Lower lobe of right lung (tissue), 2 donors: Measurements from ENCODE around the gene IMP4. TPM values are rescaled to one million over a fixed set of nuclear protein-coding genes. Genes with fewer than 3 reads are reported as not detected.

Experiments
- ATAC-seq, 2 donors: fragments of 200-7000 bp; cut with Tn5 transposase; one replicate each; pipeline ENCODE4 v1.9.1; 2020 to 2022; ENCODE audit warnings: mild to moderate bottlenecking in 2 of 2, moderate library complexity in 2 of 2
- DNase-seq: peaks from one replicate; pipeline ENCODE4 v3.0.0-alpha.2; 2020
- H3K27ac ChIP-seq: fragments of 200-600 bp; one replicate; pipeline ENCODE4 v1.8.0; 2022
- H3K27me3 ChIP-seq: fragments of 200-600 bp; one replicate; pipeline ENCODE4 v1.8.0; 2022; ENCODE audit warnings: low read depth
- H3K36me3 ChIP-seq: fragments of 200-600 bp; one replicate; pipeline ENCODE4 v1.8.0; 2022; ENCODE audit warnings: mild to moderate bottlenecking
- H3K4me1 ChIP-seq: fragments of 200-600 bp; one replicate; pipeline ENCODE4 v1.8.0; 2022
- H3K4me3 ChIP-seq: fragments of 200-600 bp; one replicate; pipeline ENCODE4 v1.8.0; 2022; ENCODE audit warnings: mild to moderate bottlenecking
- H3K9me3 ChIP-seq: fragments of 200-600 bp; one replicate; pipeline ENCODE4 v1.8.0; 2022
- CTCF ChIP-seq: fragments of 200-600 bp; IDR thresholded peaks from one replicate; pipeline ENCODE4 v1.8.0; 2022; ENCODE audit warnings: antibody characterized with exemption, mild to moderate bottlenecking
- intact Hi-C: fragments of 100-400 bp; cut with DNase I; formaldehyde crosslinking; loops from one replicate; pipeline ENCODE4 v1.11.0; 2022
- total RNA-seq: library from RNA; stranded (reverse); fragmentation: NEBNext Ultra II Directional; extraction: Animal tissue kit (Norgen Biotek cat#: 25700); gene quantifications from one replicate; pipeline ENCODE4 v1.2.1, GENCODE V29; 2021
- donor health status: DM: no; HTN: yes; CAD: no; lungs with severe emphysema.

The IMP4 gene
- total RNA-seq, 1 donor from 2014 or later = 55.9 TPM

- Histone ChIP-seq H3K4me3 (no peak overlapping the region), H3K4me1 (peaks cover 25% of the 10 kb centered on the region), H3K9me3 (no peaks in the 10 kb centered on the region), H3K36me3 (peaks cover 48% of the 10 kb centered on the region), H3K27me3 (no peaks in the 10 kb centered on the region), H3K27ac (no peak overlapping the region)
- intact Hi-C loops = no loop called here
- TF ChIP-seq CTCF = no peak
- no peak for ATAC-seq
- DNase-seq = no peak
These were observed 2.4 kb downstream of the IMP4 start for GRCh38 chr2:130345091-130345490.

- Histone ChIP-seq H3K27ac (no peak overlapping the region), H3K27me3 (no peaks in the 10 kb centered on the region), H3K36me3 (peaks cover 48% of the 10 kb centered on the region), H3K4me1 (peaks cover 22% of the 10 kb centered on the region), H3K9me3 (no peaks in the 10 kb centered on the region), H3K4me3 (no peak overlapping the region)
- ATAC-seq = no peak
- intact Hi-C loops = no loop called here
- no peak for DNase-seq
- TF ChIP-seq CTCF = no peak
These were observed 2.9 kb downstream of the IMP4 start for GRCh38 chr2:130345611-130346010.

- TF ChIP-seq CTCF = no peak
- no peak for DNase-seq
- Histone ChIP-seq H3K9me3 (no peaks in the 10 kb centered on the region), H3K36me3 (peaks cover 48% of the 10 kb centered on the region), H3K27ac (no peak overlapping the region), H3K4me1 (peaks cover 16% of the 10 kb centered on the region), H3K4me3 (no peak overlapping the region), H3K27me3 (no peaks in the 10 kb centered on the region)
- intact Hi-C loops = no loop called here
- no peak for ATAC-seq
These were observed 3.5 kb downstream of the IMP4 start for GRCh38 chr2:130346041-130346740.

GRCh38 chr2:130346741-130347066 lies 4.0 kb downstream of the IMP4 start:
- ATAC-seq (no peak), DNase-seq (no peak)
- Histone ChIP-seq H3K4me3 (no peak overlapping the region), H3K27ac (no peak overlapping the region), H3K9me3 (no peaks in the 10 kb centered on the region), H3K36me3 (peaks cover 48% of the 10 kb centered on the region), H3K4me1 (peaks cover 11% of the 10 kb centered on the region), H3K27me3 (no peaks in the 10 kb centered on the region)
- intact Hi-C loops = no loop called here
- TF ChIP-seq CTCF = no peak

GRCh38 chr2:130347220-130347925 lies 4.7 kb downstream of the IMP4 start:
- H3K27ac ChIP-seq = no peak overlapping the region
- no peak for TF ChIP-seq CTCF
- peaks cover 48% of the 10 kb centered on the region for H3K36me3 ChIP-seq
- H3K27me3 ChIP-seq = no peaks in the 10 kb centered on the region
- intact Hi-C loops = no loop called here
- DNase-seq (no peak), ATAC-seq (no peak)
- H3K4me3 ChIP-seq = no peak overlapping the region
- H3K9me3 ChIP-seq = no peaks in the 10 kb centered on the region
- peaks cover 11% of the 10 kb centered on the region for H3K4me1 ChIP-seq
